Dedifferentiated amniotic fluid mesenchymal stem cell (primary cell): ENCODE measurements around the gene GLA.
A peak's percentile ranks its signal among the peaks of the same experiment; 100 is the strongest.

Source experiments
- DNase-seq: peaks from one replicate; pipeline ENCODE4 v3.0.0-alpha.2; 2016; ENCODE audit errors: extremely low spot score

The GLA gene

GRCh38 chrX:101397779-101398178, 9.9 kb downstream of the GLA start:
- no peak for DNase-seq

- DNase-seq = no peak
Observed at GRCh38 chrX:101395789-101396188, 11.9 kb downstream of the GLA start.

- no peak for DNase-seq
Observed at GRCh38 chrX:101394372-101394771, 13.4 kb downstream of the GLA start.

- DNase-seq = no peak
Observed at GRCh38 chrX:101393530-101394305, 14.0 kb downstream of the GLA start.

GRCh38 chrX:101391831-101392230, 15.9 kb downstream of the GLA start:
- no peak for DNase-seq

GRCh38 chrX:101390664-101391525, 16.8 kb downstream of the GLA start, which contains the start of gene RPL36A:
Gene RPL36A (plus strand): TSS chrX:101391011. CDS start chrX:101391044, 33 bp downstream.
- DNase-seq = peak; percentile 81

GRCh38 chrX:101388604-101389003, 19.1 kb downstream of the GLA start:
- no peak for DNase-seq

GRCh38 chrX:101386542-101386885, 21.2 kb downstream of the GLA start:
- DNase-seq = no peak

GRCh38 chrX:101385795-101386541, 21.8 kb downstream of the GLA start, which contains the start of gene BTK:
Gene BTK (minus strand): TSS chrX:101386191. CDS start chrX:101375284, 10,907 bp downstream.
- DNase-seq = no peak

GRCh38 chrX:101385026-101385684, 22.6 kb downstream of the GLA start:
- DNase-seq = no peak

GRCh38 chrX:101383679-101384205, 24.0 kb downstream of the GLA start:
- DNase-seq = no peak

- DNase-seq = no peak
Observed at GRCh38 chrX:101377547-101377946, 30.2 kb downstream of the GLA start.

GRCh38 chrX:101370888-101371504, 36.7 kb downstream of the GLA start:
- no peak for DNase-seq

GRCh38 chrX:101369687-101370086, 38.0 kb downstream of the GLA start:
- DNase-seq = no peak

GRCh38 chrX:101368800-101369199, 38.9 kb downstream of the GLA start:
- no peak for DNase-seq

- no peak for DNase-seq
Observed at GRCh38 chrX:101365301-101365795, 42.4 kb downstream of the GLA start.

- DNase-seq = no peak
Observed at GRCh38 chrX:101362757-101363156, 45.0 kb downstream of the GLA start.

- DNase-seq = no peak
Observed at GRCh38 chrX:101362116-101362515, 45.6 kb downstream of the GLA start.

GRCh38 chrX:101360390-101360789, 47.3 kb downstream of the GLA start:
- DNase-seq = no peak

GRCh38 chrX:101359966-101360365, 47.8 kb downstream of the GLA start:
- DNase-seq = no peak
